Measurements from ENCODE around the gene TXNDC12.

TXNDC12 gene

GRCh38 chr1:52055066-52055865, at the start of gene TXNDC12:
Gene TXNDC12, minus strand, starts transcription at chr1:52055191. Its CDS starts 95 bp downstream, at chr1:52055096.
- Histone ChIP-seq H3K36me3 (replicated peaks; ENCODE audit: insufficient read depth, low read length) (no peaks in the 10 kb centered on the region; the same call in 1 of the 2 replicates), H3K9me3 (replicated peaks; ENCODE audit: insufficient read depth, low read length) (no peaks in the 10 kb centered on the region), H3K27me3 (replicated peaks; ENCODE audit: insufficient read depth, low read length) (no peaks in the 10 kb centered on the region), H3K4me1 (ENCODE audit: low read length) (peaks cover 24% of the 10 kb centered on the region), H4K20me1 (ENCODE audit: insufficient read depth, low read length) (no peaks in the 10 kb centered on the region), H2AFZ (ENCODE audit: low read length) (peak within 1 kb of the TSS; percentile 98), H3K79me2 (ENCODE audit: low read length) (peaks cover 71% of the 10 kb centered on the region), H3K4me2 (ENCODE audit: low read depth, low read length) (peak within 1 kb of the TSS; percentile 94), H3K9ac (ENCODE audit: low read length) (peak within 1 kb of the TSS; percentile 92), H3K4me3 (ENCODE audit: low read length) (peak within 1 kb of the TSS; percentile 97), H3K27ac (ENCODE audit: low read length) (peak within 1 kb of the TSS; percentile 73), H3F3A (ENCODE audit: insufficient read depth, low read length) (peaks cover 13% of the 10 kb centered on the region), H3K9me2 (replicated peaks; ENCODE audit: insufficient read depth, low read length) (no peaks in the 10 kb centered on the region)
- peak; percentile 87 for DNase-seq
- TF ChIP-seq CTCF (IDR thresholded peaks at IDR 0.05; ENCODE audit: low read length) (no peak), EZH2 (optimal IDR thresholded peaks at IDR 0.05; ENCODE audit: low read depth, low read length) (no peak), EZH2phosphoT487 (IDR thresholded peaks at IDR 0.05; ENCODE audit: low read length) (no peak)

- H3K9me2 ChIP-seq (replicated peaks; ENCODE audit: insufficient read depth, low read length) = no peaks in the 10 kb centered on the region
Measured at GRCh38 chr1:52102336-52103013, 47.5 kb upstream of the TXNDC12 start.

More at GRCh38 chr1:52102336-52103013, 47.5 kb upstream of the TXNDC12 start:
- H3K4me3 ChIP-seq (ENCODE audit: low read length) = no peak overlapping the region
- H3F3A ChIP-seq (ENCODE audit: insufficient read depth, low read length) = peaks cover 10% of the 10 kb centered on the region
- peaks cover 26% of the 10 kb centered on the region; the same call in 1 of the 2 replicates for H3K27me3 ChIP-seq (replicated peaks; ENCODE audit: insufficient read depth, low read length)
- no peak overlapping the region for H3K27ac ChIP-seq (ENCODE audit: low read length)
- no peak overlapping the region for H3K9ac ChIP-seq (ENCODE audit: low read length)
- DNase-seq = peak; percentile 70
- H3K4me1 ChIP-seq (ENCODE audit: low read length) = peaks cover 19% of the 10 kb centered on the region
- H2AFZ ChIP-seq (ENCODE audit: low read length) = no peak overlapping the region
- TF ChIP-seq CTCF (IDR thresholded peaks at IDR 0.05; ENCODE audit: low read length) (no peak), EZH2phosphoT487 (IDR thresholded peaks at IDR 0.05; ENCODE audit: low read length) (no peak), EZH2 (optimal IDR thresholded peaks at IDR 0.05; ENCODE audit: low read depth, low read length) (no peak)
- no peaks in the 10 kb centered on the region for H4K20me1 ChIP-seq (ENCODE audit: insufficient read depth, low read length)
- no peaks in the 10 kb centered on the region for H3K36me3 ChIP-seq (replicated peaks; ENCODE audit: insufficient read depth, low read length)
- no peaks in the 10 kb centered on the region for H3K79me2 ChIP-seq (ENCODE audit: low read length)
- no peaks in the 10 kb centered on the region for H3K9me3 ChIP-seq (replicated peaks; ENCODE audit: insufficient read depth, low read length)
- peak overlapping the region; percentile 60 for H3K4me2 ChIP-seq (ENCODE audit: low read depth, low read length)

Data from MM.1S (cell line).